Uterus (tissue), 4 donors: ENCODE measurements around the gene TBC1D21. TPM values are rescaled to one million over a fixed set of nuclear protein-coding genes. Genes with fewer than 3 reads are reported as not detected.

Experiments used
- DNase-seq, 2 donors: peaks; one replicate each; pipeline ENCODE4 v3.0.0-alpha.2; 2019 to 2020
- H3K27ac ChIP-seq, 2 donors: fragments of 200-600 bp; sonication (generic); 1 replicate in 1 of 2; 2 replicates in 1 of 2; pipeline ENCODE4 v1.5.1; 2016 to 2018
- H3K27me3 ChIP-seq, 2 donors: fragments of 200-600 bp; sonication (generic); one replicate each; pipeline ENCODE4 v1.5.1; 2018 to 2019; ENCODE audit warnings: control low read depth in 1 of 2
- H3K36me3 ChIP-seq, 2 donors: fragments of 200-600 bp; sonication (generic); one replicate each; pipeline ENCODE4 v1.5.1; 2019; ENCODE audit warnings: control low read depth in 1 of 2
- H3K4me1 ChIP-seq, 2 donors: fragments of 200-600 bp; sonication (generic); one replicate each; pipeline ENCODE4 v1.5.1; 2018 to 2019; ENCODE audit warnings: control low read depth in 1 of 2
- H3K4me3 ChIP-seq, 2 donors: fragments of 200-600 bp; sonication (generic); 1 replicate in 1 of 2; 2 replicates in 1 of 2; pipeline ENCODE4 v1.5.1; 2018 to 2019; ENCODE audit warnings: mild to moderate bottlenecking in 1 of 2
- H3K9me3 ChIP-seq, 2 donors: fragments of 200-600 bp; sonication (generic); one replicate each; pipeline ENCODE4 v1.5.1; 2019; ENCODE audit warnings: control low read depth in 1 of 2
- CTCF ChIP-seq, 4 experiments: fragments of 200-600 bp in 2 of 4; fragments of 450-650 bp in 2 of 4; sonication (generic) in 2 of 4; IDR thresholded peaks; one replicate each; pipeline ENCODE4 v1.5.1; 2016 to 2019; ENCODE audit warnings: antibody characterized with exemption in 4 of 4, mild to moderate bottlenecking in 2 of 4, moderate library complexity in 1 of 4
- POLR2A ChIP-seq, 2 donors: fragments of 450-650 bp; IDR thresholded peaks; one replicate each; pipeline ENCODE4 v1.6.1; 2016; ENCODE audit warnings: antibody characterized with exemption in 2 of 2, mild to moderate bottlenecking in 1 of 2, moderate library complexity in 1 of 2
- intact Hi-C: fragments of 100-400 bp; cut with DNase I; formaldehyde crosslinking; loops from one replicate; pipeline ENCODE4 v1.15.1; 2023; ENCODE audit warnings: low total_unique reads
- total RNA-seq, 4 donors: library from RNA; depleted of rRNA in 3 of 4; stranded (reverse); fragments of >200 nt in 3 of 4; gene quantifications; one replicate each; pipeline versions ENCODE4 v1.1.0 to v1.2.4, GENCODE V29; 2014 to 2023
- donor health status: DM: yes; HTN: yes; CAD: no.

Gene TBC1D21
- total RNA-seq, 4 donors from 2014 or later: not detected

- H3K27ac ChIP-seq: peak overlapping the region; percentile 63 to 92
- peak overlapping the region; percentile 37 to 66 for H3K4me3 ChIP-seq
- peak; percentile 59 to 62 for DNase-seq
- H3K36me3 ChIP-seq: no peaks in the 10 kb centered on the region
- no peaks in the 10 kb centered on the region for H3K27me3 ChIP-seq
- peaks cover 5 to 11% of the 10 kb centered on the region in 2 donors for H3K4me1 ChIP-seq
- H3K9me3 ChIP-seq: no peaks in the 10 kb centered on the region
- no peak for TF ChIP-seq POLR2A (IDR thresholded peaks at IDR 0.05)
- no peak for TF ChIP-seq CTCF (IDR thresholded peaks at IDR 0.05)
- intact Hi-C loops: no loop called here
Measured at GRCh38 chr15:73927003-73927475, 53.7 kb downstream of the TBC1D21 start.

- intact Hi-C loops: no loop called here
- DNase-seq: peak; percentile 54 to 61
Measured at GRCh38 chr15:73927476-73928240, 54.3 kb downstream of the TBC1D21 start.

GRCh38 chr15:73928241-73928579, 54.8 kb downstream of the TBC1D21 start:
- H3K9me3 ChIP-seq: no peaks in the 10 kb centered on the region
- no peaks in the 10 kb centered on the region for H3K27me3 ChIP-seq
- TF ChIP-seq POLR2A (IDR thresholded peaks at IDR 0.05) (no peak), CTCF (IDR thresholded peaks at IDR 0.05) (no peak)
- H3K4me1 ChIP-seq: peaks cover 0 to 7% of the 10 kb centered on the region in 2 donors
- no peaks in the 10 kb centered on the region for H3K36me3 ChIP-seq
- DNase-seq: no peak
- peak overlapping the region; percentile 63 to 92 for H3K27ac ChIP-seq
- peak overlapping the region; percentile 37 to 66 for H3K4me3 ChIP-seq
- intact Hi-C loops: no loop called here

More at GRCh38 chr15:73927476-73928240, 54.3 kb downstream of the TBC1D21 start:
- peak overlapping the region; percentile 37 to 66 for H3K4me3 ChIP-seq
- H3K4me1 ChIP-seq: peaks cover 3 to 11% of the 10 kb centered on the region in 2 donors
- no peaks in the 10 kb centered on the region for H3K9me3 ChIP-seq
- peak overlapping the region; percentile 63 to 92 for H3K27ac ChIP-seq
- TF ChIP-seq POLR2A (IDR thresholded peaks at IDR 0.05): peak in 1 of 2 donors; percentile 43
- TF ChIP-seq CTCF (IDR thresholded peaks at IDR 0.05): peak in 3 of 4 experiments; percentile 23 to 62 (median 60)
- H3K36me3 ChIP-seq: no peaks in the 10 kb centered on the region
- H3K27me3 ChIP-seq: no peaks in the 10 kb centered on the region

GRCh38 chr15:73928971-73929627, 55.7 kb downstream of the TBC1D21 start:
- no peaks in the 10 kb centered on the region for H3K27me3 ChIP-seq
- no peak for DNase-seq
- TF ChIP-seq CTCF (IDR thresholded peaks at IDR 0.05): no peak
- TF ChIP-seq POLR2A (IDR thresholded peaks at IDR 0.05): no peak
- no peaks in the 10 kb centered on the region for H3K36me3 ChIP-seq
- intact Hi-C loops: no loop called here
- no peaks in the 10 kb centered on the region for H3K9me3 ChIP-seq
- no peak overlapping the region for H3K27ac ChIP-seq
- peaks cover 0 to 7% of the 10 kb centered on the region in 2 donors for H3K4me1 ChIP-seq
- H3K4me3 ChIP-seq: no peak overlapping the region

GRCh38 chr15:73930371-73930770, 57.0 kb downstream of the TBC1D21 start:
- no peak for TF ChIP-seq POLR2A (IDR thresholded peaks at IDR 0.05)
- no peak for TF ChIP-seq CTCF (IDR thresholded peaks at IDR 0.05)
- Histone ChIP-seq H3K36me3 (no peaks in the 10 kb centered on the region), H3K4me1 (peaks cover 0 to 7% of the 10 kb centered on the region in 2 donors), H3K27me3 (no peaks in the 10 kb centered on the region), H3K4me3 (no peak overlapping the region), H3K27ac (peak overlapping the region in 1 of 2 donors; percentile 40), H3K9me3 (no peaks in the 10 kb centered on the region)
- DNase-seq: peak in 1 of 2 donors; percentile 68
- intact Hi-C loops: no loop called here
